Measurements from ENCODE around the gene ORMDL3. TPM values are rescaled to one million over a fixed set of nuclear protein-coding genes. Genes with fewer than 3 reads are reported as not detected.

The ORMDL3 gene
- total and polyA plus RNA-seq, 2 experiments from 2014 or later: 56.4 to 73.3 TPM

DNA sequence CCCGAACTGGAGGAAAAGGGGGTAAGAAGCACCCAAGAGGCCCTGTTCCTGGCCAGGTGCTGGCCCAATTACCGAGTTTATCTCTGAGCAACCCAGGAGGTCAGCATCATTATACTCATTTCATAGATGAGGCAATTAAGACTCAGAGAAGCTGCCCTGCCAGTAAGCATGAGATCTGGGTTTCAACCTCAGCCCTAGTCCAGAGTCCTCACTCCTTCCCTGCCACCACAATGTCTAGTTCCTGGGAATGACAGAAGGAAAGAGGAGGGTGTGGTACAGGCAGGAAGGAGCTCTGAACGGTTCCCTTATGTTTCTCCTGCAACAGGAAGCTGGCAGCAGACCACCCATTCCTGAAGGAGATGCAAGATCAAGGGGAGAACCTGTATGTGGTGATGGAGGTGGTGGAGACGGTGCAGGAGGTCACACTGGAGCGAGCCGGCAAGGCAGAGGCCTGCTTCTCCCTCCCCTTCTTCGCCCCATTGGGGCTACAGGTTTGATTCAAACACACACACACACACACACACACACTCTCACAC, 42.8 kb upstream of the ORMDL3 start:
- no peaks in the 10 kb centered on the region for H3K79me2 ChIP-seq
- H3K27me3 ChIP-seq: no peaks in the 10 kb centered on the region
- 86% methylated on average over 7 of the region's 7 CpGs for WGBS (ENCODE audit: low lambda C conversion rate, missing lambda C conversion rate)
- H3K9me3 ChIP-seq (ENCODE audit: low read depth): no peaks in the 10 kb centered on the region
- H3K27ac ChIP-seq: no peak overlapping the region
- H3K4me1 ChIP-seq (ENCODE audit: insufficient read depth): no peaks in the 10 kb centered on the region
- no peak for DNase-seq (ENCODE audit: low spot score)
- H2AFZ ChIP-seq: no peak overlapping the region
- no peaks in the 10 kb centered on the region for H3K9me2 ChIP-seq (replicated peaks; ENCODE audit: insufficient read depth)
- H3K4me2 ChIP-seq: no peak overlapping the region
- H4K20me1 ChIP-seq (ENCODE audit: insufficient read depth, poor library complexity, severe bottlenecking): no peaks in the 10 kb centered on the region
- no peaks in the 10 kb centered on the region for H3K36me3 ChIP-seq (replicated peaks; ENCODE audit: insufficient read depth, low read depth)
- H3K4me3 ChIP-seq: no peak overlapping the region
- no peak for TF ChIP-seq EZH2phosphoT487 (IDR thresholded peaks at IDR 0.05; ENCODE audit: low read depth, severe bottlenecking, unreplicated experiment)
- TF ChIP-seq, protein P1, sequence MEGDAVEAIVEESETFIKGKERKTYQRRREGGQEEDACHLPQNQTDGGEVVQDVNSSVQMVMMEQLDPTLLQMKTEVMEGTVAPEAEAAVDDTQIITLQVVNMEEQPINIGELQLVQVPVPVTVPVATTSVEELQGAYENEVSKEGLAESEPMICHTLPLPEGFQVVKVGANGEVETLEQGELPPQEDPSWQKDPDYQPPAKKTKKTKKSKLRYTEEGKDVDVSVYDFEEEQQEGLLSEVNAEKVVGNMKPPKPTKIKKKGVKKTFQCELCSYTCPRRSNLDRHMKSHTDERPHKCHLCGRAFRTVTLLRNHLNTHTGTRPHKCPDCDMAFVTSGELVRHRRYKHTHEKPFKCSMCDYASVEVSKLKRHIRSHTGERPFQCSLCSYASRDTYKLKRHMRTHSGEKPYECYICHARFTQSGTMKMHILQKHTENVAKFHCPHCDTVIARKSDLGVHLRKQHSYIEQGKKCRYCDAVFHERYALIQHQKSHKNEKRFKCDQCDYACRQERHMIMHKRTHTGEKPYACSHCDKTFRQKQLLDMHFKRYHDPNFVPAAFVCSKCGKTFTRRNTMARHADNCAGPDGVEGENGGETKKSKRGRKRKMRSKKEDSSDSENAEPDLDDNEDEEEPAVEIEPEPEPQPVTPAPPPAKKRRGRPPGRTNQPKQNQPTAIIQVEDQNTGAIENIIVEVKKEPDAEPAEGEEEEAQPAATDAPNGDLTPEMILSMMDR (IDR thresholded peaks at IDR 0.05; ENCODE audit: poor library complexity): no peak
- TF ChIP-seq EZH2 (IDR thresholded peaks at IDR 0.05; ENCODE audit: borderline replicate concordance): no peak

GRCh38 chr17:39969375-39969774, 42.0 kb upstream of the ORMDL3 start:
- no peak overlapping the region for H3K27ac ChIP-seq
- H3K4me2 ChIP-seq: no peak overlapping the region
- H3K79me2 ChIP-seq: no peaks in the 10 kb centered on the region
- H3K9me3 ChIP-seq (ENCODE audit: low read depth): no peaks in the 10 kb centered on the region
- TF ChIP-seq EZH2 (IDR thresholded peaks at IDR 0.05; ENCODE audit: borderline replicate concordance) (no peak), EZH2phosphoT487 (IDR thresholded peaks at IDR 0.05; ENCODE audit: low read depth, severe bottlenecking, unreplicated experiment) (no peak)
- TF ChIP-seq, protein P1 (IDR thresholded peaks at IDR 0.05; ENCODE audit: poor library complexity): no peak
- no peaks in the 10 kb centered on the region for H3K9me2 ChIP-seq (replicated peaks; ENCODE audit: insufficient read depth)
- no peaks in the 10 kb centered on the region for H3K4me1 ChIP-seq (ENCODE audit: insufficient read depth)
- no peaks in the 10 kb centered on the region for H4K20me1 ChIP-seq (ENCODE audit: insufficient read depth, poor library complexity, severe bottlenecking)
- no peaks in the 10 kb centered on the region for H3K27me3 ChIP-seq
- no peak for DNase-seq (ENCODE audit: low spot score)
- WGBS (ENCODE audit: low lambda C conversion rate, missing lambda C conversion rate): 86% methylated on average over 6 of the region's 6 CpGs
- no peaks in the 10 kb centered on the region for H3K36me3 ChIP-seq (replicated peaks; ENCODE audit: insufficient read depth, low read depth)
- no peak overlapping the region for H3K4me3 ChIP-seq
- H2AFZ ChIP-seq: no peak overlapping the region

GRCh38 chr17:39968761-39969160, 41.4 kb upstream of the ORMDL3 start:
- H3K36me3 ChIP-seq (replicated peaks; ENCODE audit: insufficient read depth, low read depth): no peaks in the 10 kb centered on the region
- no peaks in the 10 kb centered on the region for H3K79me2 ChIP-seq
- H3K9me2 ChIP-seq (replicated peaks; ENCODE audit: insufficient read depth): no peaks in the 10 kb centered on the region
- H3K27me3 ChIP-seq: no peaks in the 10 kb centered on the region
- DNase-seq (ENCODE audit: low spot score): no peak
- TF ChIP-seq EZH2phosphoT487 (IDR thresholded peaks at IDR 0.05; ENCODE audit: low read depth, severe bottlenecking, unreplicated experiment): no peak
- TF ChIP-seq, protein P1 (IDR thresholded peaks at IDR 0.05; ENCODE audit: poor library complexity): no peak
- no peak overlapping the region for H3K4me2 ChIP-seq
- H3K4me1 ChIP-seq (ENCODE audit: insufficient read depth): no peaks in the 10 kb centered on the region
- no peaks in the 10 kb centered on the region for H4K20me1 ChIP-seq (ENCODE audit: insufficient read depth, poor library complexity, severe bottlenecking)
- no peak overlapping the region for H3K27ac ChIP-seq
- 59% methylated on average over 2 of the region's 2 CpGs for WGBS (ENCODE audit: low lambda C conversion rate, missing lambda C conversion rate)
- H3K9me3 ChIP-seq (ENCODE audit: low read depth): no peaks in the 10 kb centered on the region
- H3K4me3 ChIP-seq: no peak overlapping the region
- no peak overlapping the region for H2AFZ ChIP-seq

- Histone ChIP-seq H3K4me1 (ENCODE audit: insufficient read depth) (no peaks in the 10 kb centered on the region), H3K9me3 (ENCODE audit: low read depth) (no peaks in the 10 kb centered on the region), H3K4me3 (no peak overlapping the region), H2AFZ (no peak overlapping the region), H3K27me3 (no peaks in the 10 kb centered on the region), H3K36me3 (replicated peaks; ENCODE audit: insufficient read depth, low read depth) (no peaks in the 10 kb centered on the region), H3K4me2 (no peak overlapping the region), H3K27ac (no peak overlapping the region), H3K79me2 (no peaks in the 10 kb centered on the region), H3K9me2 (replicated peaks; ENCODE audit: insufficient read depth) (no peaks in the 10 kb centered on the region), H4K20me1 (ENCODE audit: insufficient read depth, poor library complexity, severe bottlenecking) (no peaks in the 10 kb centered on the region)
- no peak for DNase-seq (ENCODE audit: low spot score)
- 96% methylated on average over 6 of the region's 6 CpGs for WGBS (ENCODE audit: low lambda C conversion rate, missing lambda C conversion rate)
- TF ChIP-seq EZH2 (IDR thresholded peaks at IDR 0.05; ENCODE audit: borderline replicate concordance) (no peak), EZH2phosphoT487 (IDR thresholded peaks at IDR 0.05; ENCODE audit: low read depth, severe bottlenecking, unreplicated experiment) (no peak)
- TF ChIP-seq, protein P1 (IDR thresholded peaks at IDR 0.05; ENCODE audit: poor library complexity): no peak
These were observed 39.4 kb upstream of the ORMDL3 start for GRCh38 chr17:39966771-39967170.

Measured in hepatocyte (in vitro differentiated cells).